GM12872 (cell line): ENCODE data around the gene KCTD4.

Experiments
- CTCF ChIP-seq: IDR thresholded peaks from 3 replicates; pipeline ENCODE4 v1.5.1; 2011; ENCODE audit warnings: low read depth, mild to moderate bottlenecking, low read length, moderate library complexity; ENCODE audit not compliant: insufficient read depth

KCTD4 gene

GRCh38 chr13:45215392-45216077 lies 14.7 kb upstream of the KCTD4 start:
- TF ChIP-seq CTCF: no peak

GRCh38 chr13:45209229-45209628 lies 8.4 kb upstream of the KCTD4 start:
- no peak for TF ChIP-seq CTCF

- TF ChIP-seq CTCF: no peak
These were observed 7.3 kb upstream of the KCTD4 start for GRCh38 chr13:45208132-45208531.

- TF ChIP-seq CTCF: no peak
These were observed 6.5 kb upstream of the KCTD4 start for GRCh38 chr13:45207319-45207718.

GRCh38 chr13:45206340-45206739 lies 5.5 kb upstream of the KCTD4 start:
- TF ChIP-seq CTCF: no peak

- TF ChIP-seq CTCF: no peak
These were observed 4.3 kb upstream of the KCTD4 start for GRCh38 chr13:45205124-45205523.

- no peak for TF ChIP-seq CTCF
These were observed 1.1 kb downstream of the KCTD4 start for GRCh38 chr13:45199711-45200110.
